Measurements from ENCODE around the gene PRICKLE2.

The PRICKLE2 gene

DNA sequence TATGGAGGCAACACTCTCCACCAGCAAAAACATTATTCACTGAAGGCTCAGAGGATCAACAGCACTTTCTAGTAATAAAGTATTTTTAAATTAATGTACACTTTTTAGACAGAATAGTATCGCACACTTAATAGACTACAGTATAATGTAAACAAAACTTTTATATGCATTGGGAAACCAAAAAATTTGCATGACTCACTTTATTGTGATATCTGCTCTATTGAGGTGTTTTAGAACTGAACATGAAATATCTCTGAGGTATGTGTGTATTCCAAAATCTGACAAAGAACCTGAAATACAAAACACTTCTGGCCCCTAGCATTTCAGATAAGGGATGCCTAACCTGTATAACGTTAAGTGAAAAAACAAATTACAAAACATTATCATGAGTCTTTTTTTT lies 99.7 kb downstream of the PRICKLE2 start:
- no peak for DNase-seq

DNA sequence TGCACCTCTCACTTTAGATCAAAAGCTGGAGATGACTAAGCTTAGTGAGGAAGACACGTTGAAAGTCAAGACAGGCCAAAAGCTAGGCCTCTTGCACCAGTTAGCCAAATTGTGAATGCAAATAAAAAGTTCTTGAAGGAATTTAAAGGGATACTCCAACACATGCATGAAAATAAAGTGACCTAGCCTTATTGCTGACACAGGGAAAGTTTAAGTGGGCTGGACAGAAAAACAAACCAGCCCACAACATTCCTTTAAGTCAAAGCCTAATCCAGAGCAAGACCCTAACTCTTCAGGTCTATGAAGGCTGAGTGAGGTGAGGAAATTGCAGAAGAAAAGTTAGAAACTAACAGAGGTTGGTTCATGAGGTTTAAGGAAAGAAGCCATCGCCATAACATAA lies 101.3 kb downstream of the PRICKLE2 start:
- no peak for DNase-seq

- DNase-seq, result no peak
These were observed 102.8 kb downstream of the PRICKLE2 start for GRCh38 chr3:64122476-64122875.

DNA sequence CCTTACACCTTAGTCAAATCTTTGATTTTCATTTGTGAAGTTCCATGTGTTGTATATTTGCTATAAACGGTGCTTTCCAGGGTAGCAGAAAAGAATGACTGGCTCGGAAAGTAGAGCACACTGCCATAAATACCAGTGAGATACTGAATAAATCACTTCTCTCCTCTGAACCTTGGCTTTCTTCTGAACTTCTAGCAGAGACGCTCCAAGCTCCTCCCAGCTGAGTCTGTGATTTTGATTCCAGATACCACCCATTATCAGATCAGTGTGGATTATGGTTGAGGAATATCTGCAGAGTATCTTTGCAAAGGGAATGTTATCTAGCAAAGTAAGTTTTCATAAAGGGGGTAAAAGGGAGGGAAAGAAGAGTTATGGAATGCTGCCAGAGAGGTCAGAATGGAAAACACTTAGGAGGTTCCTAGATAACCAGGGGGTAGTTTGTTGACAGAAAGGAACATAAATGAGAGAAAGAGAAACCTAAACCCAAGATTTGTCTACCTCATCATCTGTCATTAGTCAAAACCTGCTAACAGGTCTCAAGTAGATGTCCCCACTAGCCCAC lies 103.4 kb downstream of the PRICKLE2 start:
- DNase-seq, result no peak

DNA sequence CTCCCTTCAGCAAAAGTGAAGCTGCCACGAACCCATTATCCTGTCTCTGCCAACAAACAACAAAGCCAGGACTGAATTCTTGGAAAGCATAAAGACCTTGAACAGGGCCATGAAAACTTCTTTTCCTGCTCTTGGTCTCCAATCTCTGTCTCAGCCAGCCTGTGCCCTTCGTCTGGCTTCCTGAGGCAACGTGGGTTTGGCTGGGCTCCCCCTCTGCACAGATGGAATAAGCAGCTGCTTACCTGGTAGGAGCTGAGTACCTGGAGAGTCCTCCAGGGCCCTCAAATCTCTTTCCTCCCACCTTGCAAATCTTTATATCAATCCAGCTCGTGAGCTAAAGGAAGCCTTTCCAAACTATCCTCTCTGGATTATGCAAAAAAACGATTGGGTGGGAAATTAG lies 104.4 kb downstream of the PRICKLE2 start:
- no peak for DNase-seq

DNA sequence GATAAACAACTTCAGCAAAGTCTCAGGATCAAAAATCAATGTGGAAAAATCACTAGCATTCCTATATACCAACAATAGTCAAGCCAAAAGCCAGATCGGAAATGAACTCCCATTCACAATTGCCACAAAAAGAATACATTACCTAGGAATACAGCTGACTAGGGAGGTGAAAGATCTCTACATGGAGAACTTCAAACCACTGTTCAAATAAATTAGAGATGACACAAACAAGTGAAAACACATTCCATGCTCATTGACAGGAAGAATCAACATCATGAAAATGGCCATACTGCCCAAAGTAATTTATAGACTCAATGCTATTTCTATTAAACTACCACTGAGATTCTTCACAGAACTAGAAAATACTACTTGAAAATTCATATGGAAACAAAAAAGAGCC lies 107.8 kb downstream of the PRICKLE2 start:
- DNase-seq, result no peak

- DNase-seq, result no peak
These were observed 110.6 kb downstream of the PRICKLE2 start for GRCh38 chr3:64114651-64115050.

DNA sequence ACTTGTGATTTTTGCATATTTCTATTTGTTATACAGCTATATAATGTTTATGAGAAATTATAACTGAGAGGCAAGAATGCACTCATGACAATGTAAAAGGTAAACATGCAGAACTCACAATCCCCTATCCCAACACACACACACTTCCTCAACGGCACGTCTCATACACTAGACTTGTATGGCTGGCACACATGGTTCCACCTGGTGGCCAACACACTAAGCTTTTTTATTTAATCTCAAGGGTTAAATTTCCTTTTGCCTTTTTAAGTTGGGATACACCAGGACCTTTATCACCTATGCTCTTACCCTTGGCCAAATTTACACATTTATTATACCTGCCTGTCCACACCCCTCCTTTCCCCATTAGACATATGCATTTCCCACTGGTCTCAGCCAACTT lies 113.4 kb downstream of the PRICKLE2 start:
- no peak for DNase-seq

GRCh38 chr3:64111083-64111482 lies 114.2 kb downstream of the PRICKLE2 start:
- no peak for DNase-seq

DNA sequence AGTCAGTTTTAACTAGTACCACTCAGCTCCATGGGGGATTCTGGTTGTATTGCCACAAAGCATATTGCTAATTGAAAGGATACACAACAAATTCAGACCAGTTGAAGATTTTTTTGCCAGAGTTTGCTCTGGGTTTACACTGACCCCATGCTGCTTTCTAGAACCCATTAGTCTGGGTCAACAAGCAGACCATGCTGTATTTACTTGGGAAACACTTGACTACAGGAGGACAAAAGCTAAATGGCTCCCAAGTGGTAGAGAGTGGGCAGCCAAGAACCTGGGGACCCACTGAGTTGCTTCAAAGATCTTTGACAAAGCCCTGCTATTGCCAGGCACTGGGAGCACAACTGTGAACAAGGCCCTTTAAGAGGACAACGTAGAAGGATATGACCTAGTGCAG lies 115.2 kb downstream of the PRICKLE2 start:
- DNase-seq, result no peak

DNA sequence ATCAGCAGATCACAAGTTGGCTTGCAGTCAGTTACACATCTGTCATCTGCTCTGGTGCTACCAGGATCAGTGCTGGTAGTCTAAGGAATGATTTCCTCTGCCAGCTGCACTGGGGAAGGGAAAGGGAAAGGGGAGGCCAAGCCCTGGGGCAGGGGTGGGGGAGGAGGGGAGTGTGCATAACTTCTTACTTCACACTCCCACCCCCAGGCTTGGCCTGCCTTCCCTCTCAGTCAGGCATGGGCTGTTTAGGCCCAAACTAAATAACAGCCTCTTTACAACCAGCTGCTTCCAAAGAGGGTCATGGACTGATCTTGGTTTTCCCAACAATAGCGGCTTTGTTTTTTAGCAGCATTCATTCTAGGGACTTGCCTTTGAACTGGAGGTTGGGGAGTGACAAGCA lies 115.8 kb downstream of the PRICKLE2 start:
- DNase-seq, result no peak

DNA sequence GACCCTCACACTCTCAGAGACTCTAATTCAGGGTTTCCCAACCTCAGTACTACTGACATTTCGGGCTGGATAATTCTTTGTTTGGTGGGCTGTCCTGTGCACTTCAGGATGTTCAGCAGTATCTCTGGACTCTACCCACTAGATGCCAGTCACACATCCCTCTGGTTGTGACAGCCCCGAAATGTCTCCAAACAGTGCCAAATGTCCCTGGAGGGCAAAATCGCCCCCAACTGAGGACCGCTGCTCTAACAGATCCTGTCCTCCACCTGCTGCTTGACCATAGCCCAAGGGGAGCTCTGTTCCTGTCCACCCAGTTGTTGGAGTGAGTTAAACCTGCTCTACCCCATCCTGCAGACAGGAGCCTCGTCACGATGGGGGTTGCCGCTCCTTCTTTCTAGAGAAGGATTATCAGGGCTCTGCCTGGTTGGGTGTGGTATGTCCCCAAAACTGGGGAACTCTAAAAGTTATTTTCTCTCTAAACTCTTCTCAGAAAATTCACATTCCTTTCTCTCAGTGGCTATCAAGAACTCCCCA lies 116.4 kb downstream of the PRICKLE2 start:
- no peak for DNase-seq

DNA sequence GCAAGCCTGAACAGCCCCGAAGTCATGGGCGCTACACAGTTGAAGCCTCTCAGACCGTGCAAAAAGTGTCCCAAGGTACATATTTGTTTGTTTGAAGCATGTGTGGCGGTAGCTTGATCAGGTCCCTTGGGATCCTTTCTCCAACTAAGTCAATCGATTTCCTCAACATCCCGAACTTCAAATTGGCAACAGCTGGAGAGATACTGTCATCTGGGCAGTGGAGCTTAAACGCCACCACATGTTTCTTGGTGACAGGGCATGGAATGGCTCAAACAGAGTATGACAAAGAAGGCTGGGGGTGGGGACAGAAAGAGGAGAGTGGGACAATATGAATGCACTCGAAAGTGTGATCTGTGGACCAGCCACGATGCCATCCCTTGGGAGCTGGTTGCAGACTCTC lies 117.0 kb downstream of the PRICKLE2 start:
- DNase-seq, result no peak

- no peak for DNase-seq
These were observed 118.1 kb downstream of the PRICKLE2 start for GRCh38 chr3:64107190-64107589.

GRCh38 chr3:64105816-64106215 lies 119.5 kb downstream of the PRICKLE2 start:
- no peak for DNase-seq

- DNase-seq, result no peak
These were observed 120.6 kb downstream of the PRICKLE2 start for GRCh38 chr3:64104691-64105111.

GRCh38 chr3:64104006-64104405 lies 121.3 kb downstream of the PRICKLE2 start:
- DNase-seq, result no peak

GRCh38 chr3:64103131-64103530 lies 122.1 kb downstream of the PRICKLE2 start:
- no peak for DNase-seq

DNA sequence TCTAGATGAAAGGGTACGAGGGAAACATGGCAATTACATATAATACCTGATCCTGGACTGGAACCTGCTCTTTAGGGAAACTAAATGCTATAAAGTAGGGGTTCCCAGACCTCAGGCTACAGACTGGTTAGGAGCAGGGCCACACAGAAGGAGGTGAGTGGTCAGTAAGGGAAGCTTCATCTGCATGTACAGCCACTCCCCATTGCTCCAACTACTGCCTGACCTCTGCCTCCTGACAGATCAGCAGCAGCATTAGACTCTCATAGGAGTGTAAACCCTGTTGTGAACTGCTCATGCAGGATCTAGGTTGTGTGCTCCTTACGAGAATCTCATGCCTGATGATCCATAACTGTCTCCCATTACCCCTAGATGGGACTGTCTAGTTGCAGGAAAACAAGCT lies 123.1 kb downstream of the PRICKLE2 start:
- DNase-seq, result no peak

DNA sequence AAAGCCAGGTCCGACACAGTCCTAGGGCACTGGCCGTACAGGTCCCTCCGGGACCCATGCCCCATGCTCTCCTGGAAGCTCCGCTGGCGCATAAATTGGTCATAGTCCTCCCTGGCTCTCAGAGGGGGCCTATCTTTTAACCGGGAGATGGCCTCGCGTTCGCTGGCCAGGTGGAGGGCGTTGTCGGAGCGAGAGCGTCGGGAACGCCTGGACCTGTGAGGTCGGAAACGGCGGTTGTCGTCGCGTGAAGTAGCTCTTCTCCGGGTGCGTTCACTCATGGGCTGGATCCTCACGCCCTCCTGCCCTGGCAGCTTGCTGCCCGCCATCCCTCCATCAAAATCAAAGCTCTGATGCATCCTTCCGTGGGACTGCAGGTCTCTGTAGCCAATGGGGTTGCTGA lies 126.0 kb downstream of the PRICKLE2 start:
- no peak for DNase-seq

- DNase-seq, result no peak
These were observed 126.6 kb downstream of the PRICKLE2 start for GRCh38 chr3:64098670-64099069.

DNA sequence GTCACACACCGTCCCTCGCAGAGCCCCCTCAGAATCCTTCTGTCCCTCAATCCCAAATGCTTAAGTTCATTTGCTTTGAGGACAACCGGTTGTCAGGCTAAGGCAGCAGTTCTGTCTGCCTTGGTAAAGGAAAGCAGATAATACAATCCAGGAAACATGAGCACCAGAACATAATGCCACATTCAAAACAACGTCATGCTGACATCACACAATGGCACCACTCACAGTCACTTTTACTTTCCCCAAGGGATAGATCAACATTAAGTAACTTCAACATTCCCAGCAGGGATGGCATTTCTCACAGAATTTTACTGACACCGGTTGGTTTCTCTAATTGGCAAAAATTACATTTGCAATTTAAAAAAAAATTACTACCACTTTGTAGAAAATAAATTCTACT lies 127.3 kb downstream of the PRICKLE2 start:
- DNase-seq, result no peak

- DNase-seq, result no peak
These were observed 129.5 kb downstream of the PRICKLE2 start for GRCh38 chr3:64095802-64096201.

GRCh38 chr3:64094713-64095079 lies 130.6 kb downstream of the PRICKLE2 start:
- no peak for DNase-seq

All from DMS153 (cell line).